Panc1 (cell line): Measurements from ENCODE around the gene RASGRF2. TPM values are rescaled to one million over a fixed set of nuclear protein-coding genes. Genes with fewer than 3 reads are reported as not detected.

ENCODE experiments used
- ATAC-seq: fragments of 200-7000 bp; cut with Tn5 transposase; 2 replicates; pipeline ENCODE4 v1.9.1; 2020; ENCODE audit warnings: mild to moderate bottlenecking, moderate library complexity
- BruUV-seq: library from RNA; stranded (reverse); fragments of 400-500 nt; replicated peaks from 2 replicates; lab custom pipeline; 2021; lab: Mats Ljungman, UMichigan
- CTCF ChIA-PET: fragments of 300-600 bp; sonication (Branson Sonifier 250); formaldehyde crosslinking; loops from one replicate; lab custom pipeline; 2022; ENCODE audit warnings: antibody characterized with exemption; lab: Charles Lee
- POLR2A ChIA-PET: fragments of 300-600 bp; sonication (Branson Sonifier 250); formaldehyde crosslinking; loops from one replicate; lab custom pipeline; 2022; ENCODE audit warnings: antibody characterized with exemption; lab: Charles Lee
- DNase-seq: peaks from one replicate; pipeline ENCODE4 v3.0.0-alpha.2; 2010; ENCODE audit warnings: low read depth, low spot score
- H3K27ac ChIP-seq: 2 replicates; pipeline ENCODE4 v1.5.1; 2011; ENCODE audit warnings: mild to moderate bottlenecking, low read length, inconsistent platforms
- H3K27me3 ChIP-seq: fragments of 200-500 bp; sonication (Bioruptor generic); 2 replicates; pipeline ENCODE4 v1.6.0; 2014; ENCODE audit warnings: low read length, inconsistent platforms; ENCODE audit not compliant: control insufficient read depth, insufficient read depth
- H3K36me3 ChIP-seq: fragments of 200-500 bp; sonication (Bioruptor generic); 2 replicates; pipeline ENCODE4 v1.5.1; 2014; ENCODE audit warnings: inconsistent platforms, mild to moderate bottlenecking, low read length, moderate library complexity; ENCODE audit not compliant: control insufficient read depth, insufficient read depth
- H3K4me1 ChIP-seq: 2 replicates; pipeline ENCODE4 v1.5.1; 2011; ENCODE audit warnings: inconsistent platforms, mild to moderate bottlenecking, low read length, moderate library complexity; ENCODE audit not compliant: control insufficient read depth, insufficient read depth
- H3K4me3 ChIP-seq, 2 experiments: 2 replicates each; pipeline ENCODE4 v1.5.1; 2011 to 2012; ENCODE audit warnings: low read depth in 2 of 2, low read length in 2 of 2, mild to moderate bottlenecking in 2 of 2, inconsistent platforms in 1 of 2, moderate library complexity in 1 of 2
- H3K9me3 ChIP-seq: fragments of 200-500 bp; sonication (Bioruptor generic); 2 replicates; pipeline ENCODE4 v1.5.1; 2014; ENCODE audit warnings: low read depth, mild to moderate bottlenecking, inconsistent platforms, low read length, moderate library complexity; ENCODE audit not compliant: control insufficient read depth, insufficient read depth
- POLR2AphosphoS5 ChIP-seq: IDR thresholded peaks from 2 replicates; pipeline ENCODE4 v1.6.1; 2012; ENCODE audit warnings: mild to moderate bottlenecking, low read depth, low read length, moderate library complexity
- SIN3A ChIP-seq: IDR thresholded peaks from 2 replicates; pipeline ENCODE4 v1.6.1; 2012; ENCODE audit warnings: low read depth, mild to moderate bottlenecking, low read length, moderate library complexity, borderline replicate concordance; ENCODE audit not compliant: insufficient read depth
- TCF7L2 ChIP-seq: IDR thresholded peaks from 2 replicates; pipeline ENCODE4 v1.6.1; 2011; ENCODE audit warnings: mild to moderate bottlenecking, low read depth, low read length, inconsistent platforms
- in situ Hi-C: cut with HindIII; loops from 2 replicates; pipeline ENCODE4 v1.10.0; 2016; ENCODE audit warnings: low sequenced_read_pairs, low pct_unique_long_range_greater_than_20kb
- intact Hi-C: fragments of 100-400 bp; cut with micrococcal nuclease; formaldehyde crosslinking; loops from one replicate; pipeline ENCODE4 v1.10.0; 2022; ENCODE audit not compliant: unreplicated experiment
- total RNA-seq: library from RNA; stranded (reverse); gene quantifications from one replicate; pipeline ENCODE4 v1.2.1, GENCODE V29; 2021; ENCODE audit not compliant: unreplicated experiment
- TF ChIP-seq, protein P1 (sequence below), 2 experiments: IDR thresholded peaks; 2 replicates each; pipeline ENCODE4 v1.6.1; 2011 to 2012; ENCODE audit warnings: low read depth in 2 of 2, control low read depth in 1 of 2, low read length in 1 of 2, mild to moderate bottlenecking in 1 of 2, moderate library complexity in 1 of 2; ENCODE audit not compliant: insufficient read depth in 1 of 2
- TF ChIP-seq, protein P2 (sequence below): fragments of 450-650 bp; IDR thresholded peaks from 2 replicates; pipeline ENCODE4 v1.5.1; 2017; ENCODE audit warnings: mild to moderate bottlenecking

RASGRF2 gene
- total RNA-seq, 1 experiment from 2014 or later: 4.7 TPM

DNA sequence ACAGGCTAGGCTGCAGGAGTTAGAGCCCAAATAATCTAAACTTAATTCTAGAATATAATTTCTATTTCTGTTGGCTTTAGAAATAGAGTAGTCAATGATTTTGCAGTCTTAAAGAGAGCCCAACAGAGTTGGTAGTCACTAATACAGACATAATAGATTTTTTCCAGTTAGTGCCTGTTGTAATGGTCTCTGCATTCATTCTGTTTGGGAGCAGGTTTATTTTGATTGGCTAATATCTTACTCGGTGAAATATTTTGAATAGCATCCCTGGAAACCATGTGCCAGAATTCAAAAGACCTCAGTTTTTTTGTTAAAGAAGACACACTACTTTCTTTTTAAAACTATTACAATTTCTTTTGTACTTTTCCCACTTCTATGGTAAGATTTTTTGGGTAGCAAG lies 107.2 kb downstream of the RASGRF2 start:
- BruUV-seq: no TSS peak
- H3K9me3 ChIP-seq: no peaks in the 10 kb centered on the region
- no peak for TF ChIP-seq SIN3A
- H3K4me1 ChIP-seq: no peaks in the 10 kb centered on the region
- no peaks in the 10 kb centered on the region for H3K27me3 ChIP-seq
- H3K4me3 ChIP-seq: no peak overlapping the region
- H3K36me3 ChIP-seq: no peaks in the 10 kb centered on the region
- no peak for ATAC-seq
- in situ Hi-C loops (no loop called here), intact Hi-C loops (no loop called here)
- CTCF ChIA-PET: no interaction called here
- no peak overlapping the region for H3K27ac ChIP-seq
- DNase-seq: no peak
- POLR2A ChIA-PET: no interaction called here

DNA sequence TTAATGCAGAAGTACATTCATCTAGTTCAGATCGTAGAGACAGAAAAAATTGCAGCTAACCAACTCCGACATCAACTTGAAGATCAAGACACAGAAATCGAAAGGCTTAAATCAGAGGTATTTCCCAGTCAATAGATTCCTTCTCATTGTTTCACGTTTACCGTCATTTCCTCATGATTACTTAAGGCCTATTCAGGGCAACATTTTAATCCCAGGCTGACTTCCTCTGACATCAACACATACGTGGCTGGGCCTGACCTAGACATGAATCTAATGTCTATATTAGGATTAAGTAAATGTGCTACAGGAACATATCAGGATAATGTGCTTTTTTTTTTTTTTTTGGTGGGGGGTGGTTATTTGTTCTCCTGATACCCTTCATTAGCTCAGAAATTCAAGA lies 107.9 kb downstream of the RASGRF2 start:
- no peaks in the 10 kb centered on the region for H3K9me3 ChIP-seq
- ChIA-PET CTCF (no interaction called here), POLR2A (no interaction called here)
- ATAC-seq: no peak
- intact Hi-C loops (no loop called here), in situ Hi-C loops (no loop called here)
- no peaks in the 10 kb centered on the region for H3K36me3 ChIP-seq
- H3K27me3 ChIP-seq: no peaks in the 10 kb centered on the region
- DNase-seq: no peak
- no peak for TF ChIP-seq POLR2AphosphoS5
- TF ChIP-seq, protein P1, sequence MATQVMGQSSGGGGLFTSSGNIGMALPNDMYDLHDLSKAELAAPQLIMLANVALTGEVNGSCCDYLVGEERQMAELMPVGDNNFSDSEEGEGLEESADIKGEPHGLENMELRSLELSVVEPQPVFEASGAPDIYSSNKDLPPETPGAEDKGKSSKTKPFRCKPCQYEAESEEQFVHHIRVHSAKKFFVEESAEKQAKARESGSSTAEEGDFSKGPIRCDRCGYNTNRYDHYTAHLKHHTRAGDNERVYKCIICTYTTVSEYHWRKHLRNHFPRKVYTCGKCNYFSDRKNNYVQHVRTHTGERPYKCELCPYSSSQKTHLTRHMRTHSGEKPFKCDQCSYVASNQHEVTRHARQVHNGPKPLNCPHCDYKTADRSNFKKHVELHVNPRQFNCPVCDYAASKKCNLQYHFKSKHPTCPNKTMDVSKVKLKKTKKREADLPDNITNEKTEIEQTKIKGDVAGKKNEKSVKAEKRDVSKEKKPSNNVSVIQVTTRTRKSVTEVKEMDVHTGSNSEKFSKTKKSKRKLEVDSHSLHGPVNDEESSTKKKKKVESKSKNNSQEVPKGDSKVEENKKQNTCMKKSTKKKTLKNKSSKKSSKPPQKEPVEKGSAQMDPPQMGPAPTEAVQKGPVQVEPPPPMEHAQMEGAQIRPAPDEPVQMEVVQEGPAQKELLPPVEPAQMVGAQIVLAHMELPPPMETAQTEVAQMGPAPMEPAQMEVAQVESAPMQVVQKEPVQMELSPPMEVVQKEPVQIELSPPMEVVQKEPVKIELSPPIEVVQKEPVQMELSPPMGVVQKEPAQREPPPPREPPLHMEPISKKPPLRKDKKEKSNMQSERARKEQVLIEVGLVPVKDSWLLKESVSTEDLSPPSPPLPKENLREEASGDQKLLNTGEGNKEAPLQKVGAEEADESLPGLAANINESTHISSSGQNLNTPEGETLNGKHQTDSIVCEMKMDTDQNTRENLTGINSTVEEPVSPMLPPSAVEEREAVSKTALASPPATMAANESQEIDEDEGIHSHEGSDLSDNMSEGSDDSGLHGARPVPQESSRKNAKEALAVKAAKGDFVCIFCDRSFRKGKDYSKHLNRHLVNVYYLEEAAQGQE (IDR thresholded peaks at IDR 0.05; ENCODE audit: insufficient read depth in 1 of 2, low read depth in 2 of 2, low read length in 1 of 2): no peak
- no peak for TF ChIP-seq SIN3A
- TF ChIP-seq, protein P2, sequence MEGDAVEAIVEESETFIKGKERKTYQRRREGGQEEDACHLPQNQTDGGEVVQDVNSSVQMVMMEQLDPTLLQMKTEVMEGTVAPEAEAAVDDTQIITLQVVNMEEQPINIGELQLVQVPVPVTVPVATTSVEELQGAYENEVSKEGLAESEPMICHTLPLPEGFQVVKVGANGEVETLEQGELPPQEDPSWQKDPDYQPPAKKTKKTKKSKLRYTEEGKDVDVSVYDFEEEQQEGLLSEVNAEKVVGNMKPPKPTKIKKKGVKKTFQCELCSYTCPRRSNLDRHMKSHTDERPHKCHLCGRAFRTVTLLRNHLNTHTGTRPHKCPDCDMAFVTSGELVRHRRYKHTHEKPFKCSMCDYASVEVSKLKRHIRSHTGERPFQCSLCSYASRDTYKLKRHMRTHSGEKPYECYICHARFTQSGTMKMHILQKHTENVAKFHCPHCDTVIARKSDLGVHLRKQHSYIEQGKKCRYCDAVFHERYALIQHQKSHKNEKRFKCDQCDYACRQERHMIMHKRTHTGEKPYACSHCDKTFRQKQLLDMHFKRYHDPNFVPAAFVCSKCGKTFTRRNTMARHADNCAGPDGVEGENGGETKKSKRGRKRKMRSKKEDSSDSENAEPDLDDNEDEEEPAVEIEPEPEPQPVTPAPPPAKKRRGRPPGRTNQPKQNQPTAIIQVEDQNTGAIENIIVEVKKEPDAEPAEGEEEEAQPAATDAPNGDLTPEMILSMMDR: no peak
- no peak for TF ChIP-seq TCF7L2
- no peak overlapping the region for H3K27ac ChIP-seq
- no peaks in the 10 kb centered on the region for H3K4me1 ChIP-seq
- H3K4me3 ChIP-seq: no peak overlapping the region
- no TSS peak for BruUV-seq

DNA sequence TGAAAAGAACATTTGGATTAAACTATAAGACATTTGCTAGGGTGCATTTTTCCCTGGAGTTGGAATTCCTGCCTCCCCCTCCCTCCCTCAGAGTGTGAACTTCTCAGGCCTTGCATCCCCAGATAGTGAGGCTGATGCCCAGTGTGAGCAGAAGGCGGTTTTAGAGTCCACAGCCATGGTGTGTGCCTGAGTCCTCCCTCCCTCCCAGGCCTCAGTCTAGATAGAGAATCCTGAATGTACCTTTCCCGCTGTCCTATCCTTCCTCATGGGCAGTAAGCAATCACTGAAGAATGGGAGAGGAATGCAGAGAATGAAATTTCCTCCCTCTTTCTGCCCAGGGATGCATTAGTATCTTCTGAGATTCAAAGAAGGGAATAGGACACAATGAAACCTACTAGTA lies 108.5 kb downstream of the RASGRF2 start:
- H3K27ac ChIP-seq: no peak overlapping the region
- CTCF ChIA-PET: no interaction called here

More for the DNA sequence above, 108.5 kb downstream of the RASGRF2 start:
- TF ChIP-seq, protein P2: no peak
- TF ChIP-seq, protein P1 (IDR thresholded peaks at IDR 0.05; ENCODE audit: insufficient read depth in 1 of 2, low read depth in 2 of 2, low read length in 1 of 2): no peak
- no peak for TF ChIP-seq POLR2AphosphoS5
- no peak for DNase-seq
- Histone ChIP-seq H3K9me3 (no peaks in the 10 kb centered on the region), H3K36me3 (no peaks in the 10 kb centered on the region), H3K4me1 (no peaks in the 10 kb centered on the region), H3K27me3 (no peaks in the 10 kb centered on the region), H3K4me3 (no peak overlapping the region)
- in situ Hi-C loops (no loop called here), intact Hi-C loops (no loop called here)
- no TSS peak for BruUV-seq
- no peak for ATAC-seq
- POLR2A ChIA-PET: no interaction called here
